ENCODE results near the gene OTULIN.

GRCh38 chr5:14662721-14663260 is 1.7 kb upstream of the OTULIN start:
- no peak for TF ChIP-seq CTCF (IDR thresholded peaks at IDR 0.05)
- no peak for TF ChIP-seq ZFX (IDR thresholded peaks at IDR 0.05; ENCODE audit: borderline replicate concordance)

All from 22Rv1 (cell line).